Mesenchymal stem cell (in vitro differentiated cells and primary cell): Measurements from ENCODE around the gene LRRN4.

ENCODE experiments used
- DNase-seq: peaks from one replicate; pipeline ENCODE4 v3.0.0-alpha.2; 2013
- H2AFZ ChIP-seq: one replicate; pipeline ENCODE4 v1.6.1; 2013; ENCODE audit warnings: low read depth, mild to moderate bottlenecking, control low read depth, inconsistent platforms, low read length, moderate library complexity
- H2AK5ac ChIP-seq: 2 replicates; pipeline ENCODE4 v1.6.1; 2013; ENCODE audit warnings: low read length, moderate library complexity, mild to moderate bottlenecking, inconsistent platforms; ENCODE audit not compliant: severe bottlenecking
- H2BK120ac ChIP-seq: one replicate; pipeline ENCODE4 v1.6.1; 2013; ENCODE audit warnings: low read depth, mild to moderate bottlenecking, inconsistent platforms, low read length, moderate library complexity
- H2BK12ac ChIP-seq, 2 experiments: one replicate each; pipeline ENCODE4 v1.6.1; 2013; ENCODE audit warnings: inconsistent platforms in 2 of 2, low read length in 2 of 2, mild to moderate bottlenecking in 2 of 2, moderate library complexity in 2 of 2, control low read depth in 1 of 2
- H2BK15ac ChIP-seq: one replicate; pipeline ENCODE4 v1.6.1; 2013; ENCODE audit warnings: mild to moderate bottlenecking, low read depth, inconsistent platforms; ENCODE audit not compliant: poor library complexity, severe bottlenecking
- H2BK5ac ChIP-seq: 2 replicates; pipeline ENCODE4 v1.6.1; 2013; ENCODE audit warnings: low read depth, mild to moderate bottlenecking, low read length, control low read depth, inconsistent platforms; ENCODE audit not compliant: poor library complexity, severe bottlenecking
- H3K14ac ChIP-seq, 2 experiments: one replicate each; pipeline ENCODE4 v1.6.1; 2013; ENCODE audit warnings: inconsistent platforms in 2 of 2, low read length in 2 of 2, control low read depth in 1 of 2, mild to moderate bottlenecking in 1 of 2, moderate library complexity in 1 of 2
- H3K18ac ChIP-seq, 2 experiments: one replicate each; pipeline ENCODE4 v1.6.1; 2013; ENCODE audit warnings: inconsistent platforms in 2 of 2, low read length in 2 of 2, control low read depth in 1 of 2, low read depth in 1 of 2, mild to moderate bottlenecking in 1 of 2
- H3K23ac ChIP-seq, 2 experiments: one replicate each; pipeline ENCODE4 v1.6.1; 2013; ENCODE audit warnings: inconsistent platforms in 2 of 2, low read length in 2 of 2, mild to moderate bottlenecking in 2 of 2, moderate library complexity in 2 of 2, control low read depth in 1 of 2
- H3K27ac ChIP-seq: 2 replicates; pipeline ENCODE4 v1.5.1; 2013; ENCODE audit warnings: mild to moderate bottlenecking, moderate library complexity, low read length, control low read depth, inconsistent platforms; ENCODE audit not compliant: poor library complexity, severe bottlenecking
- H3K27me3 ChIP-seq, 2 experiments: 2 replicates each; pipeline versions ENCODE4 v1.6.1 to v1.7.0; 2013; ENCODE audit warnings: low read length in 2 of 2, mild to moderate bottlenecking in 2 of 2, moderate library complexity in 2 of 2, control low read depth in 1 of 2, inconsistent platforms in 1 of 2; ENCODE audit not compliant: control insufficient read depth in 1 of 2, insufficient read depth in 1 of 2
- H3K36me3 ChIP-seq, 2 experiments: 2 replicates each; pipeline versions ENCODE4 v1.6.1 to v1.7.0; 2013; ENCODE audit warnings: low read length in 2 of 2, control low read depth in 1 of 2, inconsistent platforms in 1 of 2, low read depth in 1 of 2, mild to moderate bottlenecking in 1 of 2; ENCODE audit not compliant: insufficient read depth in 2 of 2, control insufficient read depth in 1 of 2
- H3K4ac ChIP-seq, 2 experiments: one replicate each; pipeline ENCODE4 v1.6.1; 2013; ENCODE audit warnings: inconsistent platforms in 2 of 2, low read length in 2 of 2, mild to moderate bottlenecking in 2 of 2, moderate library complexity in 2 of 2, control low read depth in 1 of 2, low read depth in 1 of 2
- H3K4me1 ChIP-seq: 2 replicates; pipeline ENCODE4 v1.6.1; 2013; ENCODE audit warnings: low read depth, low read length, control low read depth; ENCODE audit not compliant: control insufficient read depth, insufficient read depth
- H3K4me2 ChIP-seq: 2 replicates; pipeline ENCODE4 v1.6.1; 2013; ENCODE audit warnings: low read length, mild to moderate bottlenecking, inconsistent platforms; ENCODE audit not compliant: poor library complexity, severe bottlenecking
- H3K4me3 ChIP-seq, 2 experiments: 2 replicates each; pipeline versions ENCODE4 v1.5.1 to v1.7.0; 2013; ENCODE audit warnings: low read length in 2 of 2, mild to moderate bottlenecking in 2 of 2, control low read depth in 1 of 2, low read depth in 1 of 2; ENCODE audit not compliant: insufficient read depth in 1 of 2
- H3K79me1 ChIP-seq: replicated peaks from 2 replicates; pipeline ENCODE4 v1.6.1; 2013; ENCODE audit warnings: mild to moderate bottlenecking, control low read depth, low read length, inconsistent platforms; ENCODE audit not compliant: poor library complexity, severe bottlenecking
- H3K9ac ChIP-seq: 2 replicates; pipeline ENCODE4 v1.7.0; 2013; ENCODE audit warnings: mild to moderate bottlenecking, low read length, moderate library complexity
- H3K9me3 ChIP-seq: 2 replicates; pipeline ENCODE4 v1.7.0; 2013; ENCODE audit warnings: mild to moderate bottlenecking, low read length; ENCODE audit not compliant: control insufficient read depth
- H4K8ac ChIP-seq: one replicate; pipeline ENCODE4 v1.6.1; 2013; ENCODE audit warnings: inconsistent platforms, mild to moderate bottlenecking, low read length, moderate library complexity
- H4K91ac ChIP-seq: one replicate; pipeline ENCODE4 v1.6.1; 2013; ENCODE audit warnings: mild to moderate bottlenecking, low read length, inconsistent platforms
- WGBS: methylation state at CpG from one replicate; pipeline ENCODE4 v1.1.7; 2013; ENCODE audit warnings: mixed read lengths; 5-methylcytosine and 5-hydroxymethylcytosine counted together

LRRN4 gene

GRCh38 chr20:6029538-6029937 lies 24.3 kb downstream of the LRRN4 start:
- WGBS, result 92% methylated on average over 4 of the region's 6 CpGs
- Histone ChIP-seq H2BK12ac (no peak overlapping the region), H3K27me3 (no peaks in the 10 kb centered on the region), H3K27ac (no peak overlapping the region), H4K91ac (no peak overlapping the region), H3K4me2 (no peak overlapping the region), H2BK120ac (no peak overlapping the region), H3K4me1 (no peaks in the 10 kb centered on the region), H2AFZ (no peak overlapping the region), H3K9me3 (peaks cover 12% of the 10 kb centered on the region), H2AK5ac (no peak overlapping the region), H3K4ac (no peak overlapping the region), H2BK15ac (no peak overlapping the region), H3K23ac (no peak overlapping the region), H2BK5ac (no peak overlapping the region), H4K8ac (no peak overlapping the region), H3K14ac (no peak overlapping the region), H3K18ac (no peak overlapping the region), H3K36me3 (peaks cover 10 to 44% of the 10 kb centered on the region in 2 experiments), H3K4me3 (no peak overlapping the region), H3K9ac (no peak overlapping the region), H3K79me1 (peaks cover 19% of the 10 kb centered on the region)
- DNase-seq, result no peak

- no peak for DNase-seq
- Histone ChIP-seq H3K27ac (no peak overlapping the region), H4K91ac (no peak overlapping the region), H3K4ac (no peak overlapping the region), H2BK5ac (no peak overlapping the region), H3K14ac (no peak overlapping the region), H2AK5ac (no peak overlapping the region), H3K9me3 (peaks cover 14% of the 10 kb centered on the region), H3K27me3 (no peaks in the 10 kb centered on the region), H3K4me3 (no peak overlapping the region), H3K9ac (no peak overlapping the region), H3K18ac (no peak overlapping the region), H3K36me3 (peaks cover 14 to 44% of the 10 kb centered on the region in 2 experiments), H4K8ac (no peak overlapping the region), H2BK12ac (no peak overlapping the region), H3K23ac (no peak overlapping the region), H2BK120ac (no peak overlapping the region), H2BK15ac (no peak overlapping the region), H3K4me1 (no peaks in the 10 kb centered on the region), H2AFZ (no peak overlapping the region), H3K79me1 (peaks cover 18% of the 10 kb centered on the region), H3K4me2 (no peak overlapping the region)
Measured at GRCh38 chr20:6028818-6029217, 25.0 kb downstream of the LRRN4 start.

- Histone ChIP-seq H2BK15ac (no peak overlapping the region), H3K4me3 (no peak overlapping the region), H3K79me1 (peaks cover 14% of the 10 kb centered on the region), H4K91ac (no peak overlapping the region), H3K9me3 (peaks cover 14% of the 10 kb centered on the region), H2BK5ac (no peak overlapping the region), H3K18ac (no peak overlapping the region), H3K23ac (no peak overlapping the region), H3K14ac (no peak overlapping the region), H3K9ac (no peak overlapping the region), H2BK12ac (no peak overlapping the region), H3K4me1 (no peaks in the 10 kb centered on the region), H4K8ac (no peak overlapping the region), H3K4me2 (no peak overlapping the region), H3K27me3 (no peaks in the 10 kb centered on the region), H2BK120ac (no peak overlapping the region), H3K27ac (no peak overlapping the region), H2AFZ (no peak overlapping the region), H2AK5ac (no peak overlapping the region), H3K36me3 (peaks cover 15 to 43% of the 10 kb centered on the region in 2 experiments), H3K4ac (no peak overlapping the region)
- DNase-seq, result peak; percentile 65
- 78% methylated on average over 1 of the region's 3 CpGs for WGBS
Measured at GRCh38 chr20:6026051-6026450, 27.8 kb downstream of the LRRN4 start.

GRCh38 chr20:6024768-6025167 lies 29.1 kb downstream of the LRRN4 start:
- H3K9me3 ChIP-seq, result peaks cover 14% of the 10 kb centered on the region
- peak overlapping the region in 1 of 2 experiments; percentile 54 for H3K4me3 ChIP-seq
- no peak overlapping the region for H2AK5ac ChIP-seq
- no peak overlapping the region for H4K8ac ChIP-seq
- H3K27me3 ChIP-seq, result no peaks in the 10 kb centered on the region
- no peak overlapping the region for H3K23ac ChIP-seq
- no peak overlapping the region for H2AFZ ChIP-seq
- no peak overlapping the region for H3K18ac ChIP-seq
- no peak overlapping the region for H4K91ac ChIP-seq
- DNase-seq, result no peak
- no peak overlapping the region for H2BK120ac ChIP-seq
- peaks cover 13 to 43% of the 10 kb centered on the region in 2 experiments for H3K36me3 ChIP-seq
- peaks cover 14% of the 10 kb centered on the region for H3K79me1 ChIP-seq
- no peaks in the 10 kb centered on the region for H3K4me1 ChIP-seq
- H3K9ac ChIP-seq, result no peak overlapping the region
- no peak overlapping the region for H2BK12ac ChIP-seq
- H3K4me2 ChIP-seq, result no peak overlapping the region
- H3K4ac ChIP-seq, result no peak overlapping the region
- WGBS, result no CpG with 5 or more reads among the region's 1 CpG
- no peak overlapping the region for H2BK5ac ChIP-seq
- no peak overlapping the region for H2BK15ac ChIP-seq
- H3K14ac ChIP-seq, result no peak overlapping the region
- no peak overlapping the region for H3K27ac ChIP-seq
